ENCODE data around the gene CDK11B.

- TF ChIP-seq CTCF (IDR thresholded peaks at IDR 0.05) (no peak), EZH2 (IDR thresholded peaks at IDR 0.05; ENCODE audit: borderline replicate concordance, insufficient read depth, low read depth, low read length, poor library complexity, severe bottlenecking) (no peak)
Measured at GRCh38 chr1:1613509-1614082, 45.2 kb downstream of the CDK11B start.

All from B cell (primary cell).